Epithelial cell of esophagus (primary cell): ENCODE measurements around the gene KCNQ2.
A peak's percentile ranks its signal among the peaks of the same experiment; 100 is the strongest.

Source experiments
- DNase-seq: peaks from one replicate; pipeline ENCODE4 v3.0.0; 2010; ENCODE audit warnings: low read depth
- H3K4me3 ChIP-seq: 2 replicates; pipeline ENCODE4 v1.5.1; 2011; ENCODE audit warnings: mild to moderate bottlenecking, low read length, control low read depth
- TF ChIP-seq, protein P1 (sequence below): IDR thresholded peaks from 2 replicates; pipeline ENCODE4 v1.5.1; 2011; ENCODE audit warnings: low read depth, mild to moderate bottlenecking, low read length, control low read depth, inconsistent platforms; ENCODE audit not compliant: insufficient read depth; ENCODE audit errors: missing control alignments

Gene KCNQ2

DNA sequence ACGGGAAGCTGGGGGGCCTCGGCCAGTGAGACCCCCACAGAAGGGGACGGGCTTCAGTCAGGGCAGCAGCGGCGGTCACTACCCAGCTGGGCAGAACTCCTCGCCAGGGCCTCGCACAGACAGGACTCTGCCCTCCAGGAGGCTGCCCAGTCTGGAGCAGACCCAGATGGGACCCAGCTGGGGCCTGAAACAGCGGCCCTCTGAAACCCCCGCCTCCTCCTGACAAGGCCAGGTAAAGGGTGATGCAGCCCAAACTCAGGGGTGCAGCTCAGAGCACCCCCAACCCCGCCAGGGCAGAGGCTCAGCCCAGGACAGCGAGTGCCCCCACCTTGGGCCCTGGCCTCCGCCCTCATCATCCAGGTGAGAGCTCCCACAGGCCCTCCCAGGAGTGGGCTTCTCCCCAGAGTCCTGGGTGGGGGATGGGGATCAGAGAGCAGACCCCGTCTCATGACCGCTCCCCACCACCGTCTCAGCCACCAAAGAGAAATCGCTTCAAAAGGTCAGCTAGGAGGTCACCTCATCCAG lies 24.2 kb upstream of the KCNQ2 start:
- TF ChIP-seq, protein P1, sequence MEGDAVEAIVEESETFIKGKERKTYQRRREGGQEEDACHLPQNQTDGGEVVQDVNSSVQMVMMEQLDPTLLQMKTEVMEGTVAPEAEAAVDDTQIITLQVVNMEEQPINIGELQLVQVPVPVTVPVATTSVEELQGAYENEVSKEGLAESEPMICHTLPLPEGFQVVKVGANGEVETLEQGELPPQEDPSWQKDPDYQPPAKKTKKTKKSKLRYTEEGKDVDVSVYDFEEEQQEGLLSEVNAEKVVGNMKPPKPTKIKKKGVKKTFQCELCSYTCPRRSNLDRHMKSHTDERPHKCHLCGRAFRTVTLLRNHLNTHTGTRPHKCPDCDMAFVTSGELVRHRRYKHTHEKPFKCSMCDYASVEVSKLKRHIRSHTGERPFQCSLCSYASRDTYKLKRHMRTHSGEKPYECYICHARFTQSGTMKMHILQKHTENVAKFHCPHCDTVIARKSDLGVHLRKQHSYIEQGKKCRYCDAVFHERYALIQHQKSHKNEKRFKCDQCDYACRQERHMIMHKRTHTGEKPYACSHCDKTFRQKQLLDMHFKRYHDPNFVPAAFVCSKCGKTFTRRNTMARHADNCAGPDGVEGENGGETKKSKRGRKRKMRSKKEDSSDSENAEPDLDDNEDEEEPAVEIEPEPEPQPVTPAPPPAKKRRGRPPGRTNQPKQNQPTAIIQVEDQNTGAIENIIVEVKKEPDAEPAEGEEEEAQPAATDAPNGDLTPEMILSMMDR, result no peak
- no peak for DNase-seq
- no peak overlapping the region for H3K4me3 ChIP-seq

DNA sequence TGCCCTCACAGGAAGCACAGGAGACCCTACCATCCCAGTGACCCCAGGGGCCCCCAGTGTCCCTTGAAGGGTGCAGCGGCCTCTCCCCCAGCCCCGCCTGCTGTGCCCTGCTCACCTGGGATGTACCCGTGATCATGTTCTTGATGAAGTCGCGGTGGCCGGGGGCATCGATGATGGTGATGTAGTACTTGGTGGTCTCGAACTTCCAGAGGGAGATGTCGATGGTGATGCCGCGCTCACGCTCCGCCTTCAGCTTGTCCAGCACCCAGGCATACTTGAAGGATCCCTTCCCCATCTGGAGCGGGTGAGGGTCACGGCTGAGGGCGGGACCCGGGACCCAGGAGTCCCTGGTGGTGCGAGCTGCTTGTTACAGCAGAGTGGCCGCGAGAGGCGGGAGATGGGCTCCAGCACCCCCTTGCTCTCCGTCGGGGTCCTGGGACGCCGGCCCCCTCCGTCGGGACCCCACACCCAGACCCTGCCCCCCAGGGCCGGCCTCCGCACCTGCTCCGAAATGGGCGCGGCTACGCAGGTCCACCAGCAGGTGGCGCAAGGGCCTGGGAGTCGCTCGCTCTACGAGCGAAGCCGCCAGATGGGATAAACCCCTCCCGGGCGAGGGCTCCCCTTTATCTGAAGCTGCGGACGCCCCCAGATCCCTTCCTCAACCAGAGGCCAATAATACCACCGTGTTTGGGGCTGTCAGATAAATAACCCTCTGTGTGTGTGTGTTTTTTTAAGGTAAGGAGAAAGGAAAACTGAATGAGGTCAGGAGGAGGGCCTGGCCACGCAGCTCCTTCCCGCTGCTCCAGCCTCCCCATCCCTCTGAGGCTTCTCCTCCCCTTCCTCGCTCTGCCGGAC lies 23.5 kb upstream of the KCNQ2 start:
- DNase-seq, result peak; percentile 48
- TF ChIP-seq, protein P1, result peak; percentile 78
- H3K4me3 ChIP-seq, result peak overlapping the region; percentile 15

DNA sequence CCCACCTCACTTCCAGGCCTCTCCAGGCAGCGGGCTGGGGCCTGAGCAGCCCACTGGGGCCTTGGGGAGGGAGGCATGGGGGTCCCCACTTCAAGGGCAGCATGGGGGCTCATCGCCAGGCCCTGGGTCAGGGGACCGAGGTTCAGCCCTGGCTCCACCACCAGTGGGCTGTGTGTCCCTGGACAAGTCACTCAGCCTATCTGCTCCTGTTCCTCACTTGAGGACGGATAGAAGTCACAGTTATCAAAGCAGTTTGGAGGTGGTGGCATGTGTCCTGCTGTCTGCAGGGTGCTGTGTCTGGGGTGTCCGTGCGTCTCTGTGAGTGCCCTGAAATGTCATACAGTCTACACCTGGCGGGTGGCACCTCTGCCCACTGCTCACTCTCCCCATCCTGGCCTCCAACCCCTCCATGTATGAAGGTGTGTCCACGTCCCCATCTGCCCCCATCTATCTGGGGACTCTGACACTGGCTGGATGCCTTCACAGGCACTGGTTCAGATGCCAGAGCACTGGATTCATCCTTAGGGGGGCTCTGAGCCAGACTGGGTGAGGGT lies 22.8 kb upstream of the KCNQ2 start:
- TF ChIP-seq, protein P1, result no peak
- H3K4me3 ChIP-seq, result no peak overlapping the region

DNA sequence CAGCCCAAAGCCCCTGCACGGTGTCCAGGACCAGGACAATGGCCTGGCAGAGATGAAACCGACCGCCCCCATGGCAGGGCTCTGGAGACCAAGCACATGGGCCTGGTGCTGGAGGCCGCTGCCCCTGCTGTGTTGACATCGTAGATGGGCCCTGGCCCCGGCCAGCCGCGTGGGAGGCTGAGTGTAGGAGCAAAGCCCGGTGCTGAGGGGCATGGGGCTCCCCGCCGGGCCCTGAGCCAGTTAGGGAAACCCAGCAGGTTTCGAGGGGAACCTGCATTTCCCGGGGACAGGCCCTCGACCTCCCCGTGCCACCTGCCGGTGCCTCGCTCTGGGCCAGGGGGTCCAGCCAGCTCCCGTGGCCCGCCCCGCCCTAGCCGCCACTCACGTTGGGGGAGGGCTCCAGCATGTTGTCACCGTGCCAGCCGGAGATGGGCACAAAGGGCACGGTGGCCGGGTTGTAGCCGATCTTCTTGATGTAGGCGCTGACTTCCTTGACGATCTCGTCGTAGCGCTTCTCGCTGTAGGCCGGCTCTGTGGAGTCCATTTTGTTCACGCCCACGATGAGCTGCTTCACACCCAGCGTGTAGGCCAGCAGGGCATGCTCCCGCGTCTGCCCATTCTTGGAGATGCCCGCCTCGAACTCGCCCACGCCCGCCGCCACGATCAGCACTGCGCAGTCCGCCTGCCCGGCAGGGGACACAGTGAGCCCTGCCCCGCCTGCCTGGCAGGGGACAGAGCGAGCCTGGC lies 22.1 kb upstream of the KCNQ2 start:
- TF ChIP-seq, protein P1, result no peak
- DNase-seq, result no peak
- no peak overlapping the region for H3K4me3 ChIP-seq

More for the DNA sequence above, 22.8 kb upstream of the KCNQ2 start:
- DNase-seq, result no peak

DNA sequence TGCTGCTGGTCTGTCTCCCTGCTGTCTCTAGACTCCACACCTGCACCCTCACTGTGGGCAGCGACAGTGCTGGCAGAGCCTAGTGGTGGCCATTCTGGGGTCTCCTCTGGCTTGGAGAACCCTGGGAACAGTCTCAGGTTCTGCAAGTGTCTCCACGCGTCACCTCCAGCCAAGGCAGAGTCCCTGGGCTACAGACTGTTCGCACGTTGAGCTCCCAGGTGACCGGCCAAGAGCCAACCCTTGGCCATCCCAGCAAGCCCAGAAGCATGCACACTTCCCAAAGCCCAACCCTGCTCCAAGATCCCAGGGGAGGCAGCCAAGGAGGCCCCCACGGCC lies 21.6 kb upstream of the KCNQ2 start:
- no peak for DNase-seq
- no peak overlapping the region for H3K4me3 ChIP-seq
- TF ChIP-seq, protein P1, result no peak

DNA sequence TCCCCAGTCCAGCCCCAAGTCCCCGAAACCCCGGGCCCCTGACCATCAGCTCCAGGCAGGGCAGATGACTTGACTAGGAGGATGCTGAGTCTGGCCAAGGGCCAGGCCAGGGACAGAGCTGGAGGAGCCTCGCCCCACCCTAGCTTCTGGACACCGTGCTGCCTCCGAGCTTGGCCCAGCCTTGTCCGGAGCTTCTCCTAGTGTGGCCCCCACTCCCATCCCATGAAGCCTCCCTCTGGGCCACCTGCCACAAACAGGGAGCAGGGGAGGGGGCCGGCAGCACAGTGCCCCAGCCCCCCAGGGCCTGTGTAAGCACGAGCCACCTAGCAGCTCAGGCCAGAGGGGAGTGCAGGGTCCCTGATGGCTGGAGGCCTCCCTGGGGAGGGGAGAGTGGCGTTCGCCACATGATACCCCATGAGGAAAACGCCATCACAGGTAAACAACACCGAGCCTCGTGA lies 21.1 kb upstream of the KCNQ2 start:
- DNase-seq, result no peak
- H3K4me3 ChIP-seq, result no peak overlapping the region
- TF ChIP-seq, protein P1, result no peak
